ENCODE measurements around the gene ATP9B.

ATP9B gene

DNA sequence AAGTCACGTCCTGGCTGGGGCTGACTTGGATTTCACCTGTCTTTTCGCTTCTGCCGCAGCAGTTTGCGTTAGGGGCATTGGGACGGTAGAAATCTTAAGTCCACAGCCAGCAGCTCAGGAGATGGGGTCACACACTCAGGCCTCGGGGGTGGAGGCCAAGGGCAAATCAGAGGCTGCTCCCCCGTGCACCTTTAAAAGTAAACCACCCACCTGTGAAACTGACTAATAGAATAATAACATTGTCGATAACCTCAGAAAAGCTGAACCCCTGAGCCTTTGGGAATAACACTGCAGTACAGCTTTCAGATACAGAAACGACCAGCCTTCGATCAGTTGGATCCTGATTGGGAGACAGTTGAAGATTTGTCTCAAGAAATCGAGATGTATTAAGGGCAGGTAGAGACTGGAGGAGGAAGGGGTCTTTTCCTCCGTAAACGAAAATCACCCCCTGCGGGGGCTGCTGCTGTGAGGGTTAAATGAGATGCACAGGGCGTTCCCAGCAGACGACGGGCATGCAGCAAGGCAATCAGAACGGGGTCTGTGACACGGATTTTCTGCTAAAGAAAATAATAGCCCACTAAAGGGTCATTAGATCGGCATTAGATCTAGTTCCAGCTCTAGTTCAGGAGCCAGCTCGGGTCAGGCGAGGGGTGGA is 310.2 kb downstream of the ATP9B start:
- peaks cover 6 to 15% of the 10 kb centered on the region in 2 donors for H3K36me3 ChIP-seq (ENCODE audit: control insufficient read depth in 2 of 2, insufficient read depth in 2 of 2, low read length in 2 of 2)
- no peaks in the 10 kb centered on the region for H3K4me1 ChIP-seq (ENCODE audit: control insufficient read depth in 2 of 2, insufficient read depth in 2 of 2, low read length in 2 of 2)
- no peak overlapping the region for H3K4me3 ChIP-seq (ENCODE audit: low read length in 2 of 2)
- H3K9me3 ChIP-seq (ENCODE audit: control insufficient read depth in 2 of 2, low read length in 2 of 2): no peaks in the 10 kb centered on the region
- H3K27me3 ChIP-seq (ENCODE audit: control insufficient read depth in 2 of 2, insufficient read depth in 2 of 2, low read length in 2 of 2): no peaks in the 10 kb centered on the region
- no peak overlapping the region for H3K9ac ChIP-seq (ENCODE audit: low read depth in 1 of 2, low read length in 2 of 2)
- no peak overlapping the region for H3K27ac ChIP-seq (ENCODE audit: low read depth in 2 of 2, low read length in 2 of 2)

DNA sequence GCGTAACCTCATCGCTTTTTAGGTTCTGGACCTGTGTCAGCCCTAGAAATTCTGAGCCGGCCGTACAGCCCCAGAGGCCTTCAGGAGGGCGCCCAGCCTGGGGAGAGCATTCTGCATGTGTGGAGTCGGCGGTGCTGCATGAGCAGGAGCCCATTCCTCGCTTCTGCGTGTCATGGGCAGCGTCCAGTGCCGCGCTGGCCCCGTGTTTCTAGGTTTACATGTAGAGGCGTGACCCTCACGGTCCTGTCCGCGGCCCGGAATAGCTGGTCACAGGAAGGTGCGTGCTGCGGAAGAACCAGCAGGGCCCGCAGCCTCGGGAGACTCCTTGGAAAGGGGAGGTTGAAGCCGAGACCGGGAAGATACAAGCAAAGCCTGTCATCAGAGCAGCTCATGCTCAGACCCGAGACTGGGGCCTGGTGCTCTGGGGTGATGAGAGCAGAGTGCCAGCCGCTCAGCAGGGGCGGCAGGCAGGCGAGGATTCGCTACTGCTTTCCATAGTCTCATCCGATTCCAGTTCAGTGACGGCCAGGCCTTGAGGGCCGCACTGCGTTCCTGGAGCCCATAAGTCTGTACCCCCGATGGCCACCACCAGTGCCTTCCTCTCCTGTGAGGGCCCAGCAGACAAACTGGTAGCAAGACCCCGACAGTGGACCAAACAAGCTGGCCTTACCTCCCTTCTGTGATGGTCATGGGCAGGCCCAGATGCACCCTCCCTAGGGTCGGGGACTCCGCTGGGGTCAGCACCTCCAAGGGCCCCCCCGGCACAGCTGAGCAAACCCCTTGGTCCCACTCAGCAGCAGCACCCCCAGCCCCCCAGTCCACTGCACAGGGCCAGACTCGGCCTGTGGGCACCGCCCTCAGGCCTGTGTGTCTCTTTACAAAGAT is 311.0 kb downstream of the ATP9B start:
- Histone ChIP-seq H3K9me3 (ENCODE audit: control insufficient read depth in 2 of 2, low read length in 2 of 2) (no peaks in the 10 kb centered on the region), H3K27me3 (ENCODE audit: control insufficient read depth in 2 of 2, insufficient read depth in 2 of 2, low read length in 2 of 2) (no peaks in the 10 kb centered on the region), H3K4me1 (ENCODE audit: control insufficient read depth in 2 of 2, insufficient read depth in 2 of 2, low read length in 2 of 2) (no peaks in the 10 kb centered on the region), H3K27ac (ENCODE audit: low read depth in 2 of 2, low read length in 2 of 2) (no peak overlapping the region), H3K4me3 (ENCODE audit: low read length in 2 of 2) (no peak overlapping the region), H3K9ac (ENCODE audit: low read depth in 1 of 2, low read length in 2 of 2) (no peak overlapping the region), H3K36me3 (ENCODE audit: control insufficient read depth in 2 of 2, insufficient read depth in 2 of 2, low read length in 2 of 2) (peaks cover under 1 to 13% of the 10 kb centered on the region in 2 donors)

DNA sequence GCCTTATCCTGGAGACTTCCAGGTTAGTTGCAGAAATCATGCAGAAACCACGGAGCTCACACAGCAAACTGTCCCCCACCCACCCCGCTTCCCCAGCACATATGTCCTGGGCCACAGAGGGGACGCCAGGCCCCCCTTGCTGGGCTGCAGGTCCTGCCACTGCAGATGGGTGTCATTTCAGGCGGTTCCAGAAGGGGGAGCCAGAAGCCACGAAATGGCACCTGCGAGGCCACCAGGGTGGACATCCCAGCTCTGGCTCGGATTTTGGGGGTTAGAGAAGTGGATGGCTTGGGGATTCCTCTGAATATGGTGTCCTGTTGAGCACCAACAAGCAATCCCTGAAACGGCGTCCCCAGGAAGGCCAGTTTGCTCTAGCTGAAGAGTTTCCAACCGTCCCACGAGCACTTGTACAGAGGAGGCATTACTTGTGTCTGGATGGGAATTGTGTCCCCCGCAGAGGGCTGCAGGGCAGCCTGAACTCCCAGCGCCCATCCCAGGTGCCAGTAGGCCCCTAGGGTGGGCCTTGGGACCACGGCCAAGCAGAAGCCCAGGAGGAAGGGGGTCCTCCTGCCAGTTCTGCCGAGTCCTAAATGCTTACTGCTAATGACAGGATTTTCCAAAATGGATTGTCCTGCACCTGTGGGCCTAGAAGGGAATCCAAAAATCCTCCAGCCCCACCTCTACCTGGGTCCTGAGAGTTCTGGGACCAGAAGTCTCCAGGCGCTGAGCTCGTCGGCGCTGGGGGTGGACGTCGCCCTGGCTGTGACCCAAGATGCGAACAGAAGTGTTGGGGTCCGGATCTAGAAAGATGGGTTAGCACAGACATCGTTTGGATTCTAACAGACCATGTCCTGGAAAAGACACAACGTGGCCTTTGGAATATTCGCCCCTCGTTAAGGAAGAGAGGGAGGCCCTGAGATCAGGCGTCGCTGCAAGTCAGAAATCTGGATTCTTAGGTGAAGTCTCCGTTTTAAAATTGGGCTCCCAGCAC is 311.9 kb downstream of the ATP9B start:
- H3K36me3 ChIP-seq (ENCODE audit: control insufficient read depth in 2 of 2, insufficient read depth in 2 of 2, low read length in 2 of 2): peaks cover 0 to 11% of the 10 kb centered on the region in 2 donors
- H3K27me3 ChIP-seq (ENCODE audit: control insufficient read depth in 2 of 2, insufficient read depth in 2 of 2, low read length in 2 of 2): peaks cover 0 to 5% of the 10 kb centered on the region in 2 donors
- no peak overlapping the region for H3K27ac ChIP-seq (ENCODE audit: low read depth in 2 of 2, low read length in 2 of 2)
- H3K9ac ChIP-seq (ENCODE audit: low read depth in 1 of 2, low read length in 2 of 2): no peak overlapping the region
- no peak overlapping the region for H3K4me3 ChIP-seq (ENCODE audit: low read length in 2 of 2)
- no peaks in the 10 kb centered on the region for H3K9me3 ChIP-seq (ENCODE audit: control insufficient read depth in 2 of 2, low read length in 2 of 2)
- no peaks in the 10 kb centered on the region for H3K4me1 ChIP-seq (ENCODE audit: control insufficient read depth in 2 of 2, insufficient read depth in 2 of 2, low read length in 2 of 2)

DNA sequence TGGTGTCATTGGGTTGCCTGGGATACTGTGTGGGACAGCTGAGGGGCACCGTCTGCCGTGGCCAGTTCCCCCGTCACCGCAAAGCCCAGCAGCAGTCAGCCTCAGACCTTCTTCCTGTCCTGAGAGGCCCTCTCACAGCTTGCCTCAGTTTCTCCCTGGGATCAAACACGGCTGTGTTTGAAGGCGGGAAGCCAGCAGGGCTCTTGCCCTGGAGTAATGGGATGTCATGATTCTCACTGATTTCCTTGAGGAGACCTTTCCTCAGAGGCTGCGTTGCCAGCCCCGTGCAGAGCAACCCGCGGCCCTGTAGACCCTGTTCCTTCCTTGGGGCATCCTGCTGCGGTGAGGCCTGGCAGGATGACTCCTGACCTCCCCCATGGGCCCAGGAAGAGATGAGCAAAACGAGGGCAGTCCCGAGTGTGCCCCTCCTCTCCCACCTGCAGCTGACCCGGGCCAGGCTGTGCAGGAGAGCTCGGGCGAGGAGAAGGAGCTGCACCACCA is 312.7 kb downstream of the ATP9B start:
- Histone ChIP-seq H3K36me3 (ENCODE audit: control insufficient read depth in 2 of 2, insufficient read depth in 2 of 2, low read length in 2 of 2) (peaks cover 0 to 11% of the 10 kb centered on the region in 2 donors), H3K9ac (ENCODE audit: low read depth in 1 of 2, low read length in 2 of 2) (no peak overlapping the region), H3K27ac (ENCODE audit: low read depth in 2 of 2, low read length in 2 of 2) (no peak overlapping the region), H3K9me3 (ENCODE audit: control insufficient read depth in 2 of 2, low read length in 2 of 2) (no peaks in the 10 kb centered on the region), H3K27me3 (ENCODE audit: control insufficient read depth in 2 of 2, insufficient read depth in 2 of 2, low read length in 2 of 2) (peaks cover 0 to 7% of the 10 kb centered on the region in 2 donors), H3K4me3 (ENCODE audit: low read length in 2 of 2) (no peak overlapping the region), H3K4me1 (ENCODE audit: control insufficient read depth in 2 of 2, insufficient read depth in 2 of 2, low read length in 2 of 2) (no peaks in the 10 kb centered on the region)

DNA sequence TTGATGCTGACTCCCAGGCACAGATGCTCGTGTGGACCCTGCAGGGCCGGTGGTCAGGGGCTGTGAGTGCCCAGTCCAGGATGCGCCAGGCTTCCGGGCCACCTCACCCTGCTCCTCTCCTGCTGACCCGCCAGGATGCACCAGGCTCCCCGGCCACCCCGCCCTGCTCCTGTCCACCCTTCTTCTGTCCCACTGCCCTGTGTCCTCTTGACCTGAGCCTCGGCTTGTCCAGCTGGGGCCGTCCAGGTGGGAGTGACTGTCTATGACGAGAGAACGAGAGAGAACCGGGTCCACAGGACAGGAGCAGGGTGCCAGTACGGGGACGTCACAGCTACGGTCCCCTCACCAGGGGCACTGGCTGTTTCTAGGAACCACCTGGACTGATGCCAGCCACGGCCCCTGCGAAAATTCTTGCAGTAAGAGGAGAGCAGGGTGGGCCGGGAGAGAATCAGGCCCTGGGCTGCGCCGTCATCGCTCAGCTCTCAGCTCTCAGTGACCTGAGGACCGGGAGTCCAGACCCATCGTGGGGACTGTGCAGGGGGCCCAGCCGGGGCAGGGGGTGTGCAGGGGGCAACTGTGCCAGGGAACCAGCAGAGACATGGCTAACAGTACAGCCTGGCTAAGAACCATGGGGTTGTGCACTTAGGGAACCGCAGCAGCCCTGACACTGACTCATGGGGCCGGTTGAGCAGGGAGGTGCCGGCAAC is 313.6 kb downstream of the ATP9B start:
- peaks cover 0 to 2% of the 10 kb centered on the region in 2 donors for H3K36me3 ChIP-seq (ENCODE audit: control insufficient read depth in 2 of 2, insufficient read depth in 2 of 2, low read length in 2 of 2)
- no peak overlapping the region for H3K4me3 ChIP-seq (ENCODE audit: low read length in 2 of 2)
- no peaks in the 10 kb centered on the region for H3K4me1 ChIP-seq (ENCODE audit: control insufficient read depth in 2 of 2, insufficient read depth in 2 of 2, low read length in 2 of 2)
- no peaks in the 10 kb centered on the region for H3K9me3 ChIP-seq (ENCODE audit: control insufficient read depth in 2 of 2, low read length in 2 of 2)
- H3K27me3 ChIP-seq (ENCODE audit: control insufficient read depth in 2 of 2, insufficient read depth in 2 of 2, low read length in 2 of 2): peaks cover 0 to 7% of the 10 kb centered on the region in 2 donors
- H3K27ac ChIP-seq (ENCODE audit: low read depth in 2 of 2, low read length in 2 of 2): no peak overlapping the region
- no peak overlapping the region for H3K9ac ChIP-seq (ENCODE audit: low read depth in 1 of 2, low read length in 2 of 2)

DNA sequence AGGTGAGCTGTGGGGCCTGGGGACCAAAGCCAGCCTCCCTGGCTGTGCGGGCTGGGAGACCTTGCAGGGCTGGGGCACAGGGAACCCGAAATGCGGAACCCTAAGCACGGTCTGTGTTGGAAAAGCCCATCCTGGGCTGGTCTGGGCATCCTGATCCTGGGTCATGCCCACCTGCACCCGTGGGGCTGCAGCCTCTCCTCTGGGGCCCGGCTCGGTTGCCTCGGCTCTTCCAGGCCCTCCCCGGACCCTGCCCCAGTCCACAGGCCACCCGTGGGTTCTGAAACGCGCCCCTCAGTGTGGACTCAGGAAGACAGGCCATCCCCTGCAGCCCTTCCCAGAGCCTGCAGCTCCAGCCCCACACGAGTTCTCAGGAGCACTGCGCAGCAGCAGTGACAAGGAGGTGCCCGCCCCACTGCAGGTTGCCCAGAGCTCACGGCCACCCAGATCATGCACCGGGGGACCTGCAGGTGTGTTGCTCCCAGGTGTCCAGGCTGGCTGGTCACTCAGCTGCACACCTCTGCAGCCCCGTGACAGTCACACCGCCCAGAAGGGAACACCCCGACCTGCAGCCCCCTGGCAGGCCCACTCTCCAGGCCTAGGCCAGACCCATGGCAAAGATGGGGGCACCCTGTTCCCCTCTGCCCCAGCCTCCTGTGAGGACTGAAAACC is 314.3 kb downstream of the ATP9B start:
- Histone ChIP-seq H3K27me3 (ENCODE audit: control insufficient read depth in 2 of 2, insufficient read depth in 2 of 2, low read length in 2 of 2) (peaks cover 2 to 12% of the 10 kb centered on the region in 2 donors), H3K27ac (ENCODE audit: low read depth in 2 of 2, low read length in 2 of 2) (no peak overlapping the region)

GRCh38 chr18:79384151-79384807 is 315.1 kb downstream of the ATP9B start:
- H3K9me3 ChIP-seq (ENCODE audit: control insufficient read depth in 2 of 2, low read length in 2 of 2): no peaks in the 10 kb centered on the region
- peaks cover 0 to 2% of the 10 kb centered on the region in 2 donors for H3K36me3 ChIP-seq (ENCODE audit: control insufficient read depth in 2 of 2, insufficient read depth in 2 of 2, low read length in 2 of 2)
- H3K4me1 ChIP-seq (ENCODE audit: control insufficient read depth in 2 of 2, insufficient read depth in 2 of 2, low read length in 2 of 2): no peaks in the 10 kb centered on the region
- no peak overlapping the region for H3K9ac ChIP-seq (ENCODE audit: low read depth in 1 of 2, low read length in 2 of 2)
- H3K27me3 ChIP-seq (ENCODE audit: control insufficient read depth in 2 of 2, insufficient read depth in 2 of 2, low read length in 2 of 2): peaks cover 2 to 12% of the 10 kb centered on the region in 2 donors
- H3K4me3 ChIP-seq (ENCODE audit: low read length in 2 of 2): no peak overlapping the region
- H3K27ac ChIP-seq (ENCODE audit: low read depth in 2 of 2, low read length in 2 of 2): no peak overlapping the region

More for the DNA sequence above, 314.3 kb downstream of the ATP9B start:
- Histone ChIP-seq H3K9ac (ENCODE audit: low read depth in 1 of 2, low read length in 2 of 2) (no peak overlapping the region), H3K4me3 (ENCODE audit: low read length in 2 of 2) (no peak overlapping the region), H3K4me1 (ENCODE audit: control insufficient read depth in 2 of 2, insufficient read depth in 2 of 2, low read length in 2 of 2) (no peaks in the 10 kb centered on the region), H3K36me3 (ENCODE audit: control insufficient read depth in 2 of 2, insufficient read depth in 2 of 2, low read length in 2 of 2) (peaks cover 0 to 2% of the 10 kb centered on the region in 2 donors), H3K9me3 (ENCODE audit: control insufficient read depth in 2 of 2, low read length in 2 of 2) (no peaks in the 10 kb centered on the region)

DNA sequence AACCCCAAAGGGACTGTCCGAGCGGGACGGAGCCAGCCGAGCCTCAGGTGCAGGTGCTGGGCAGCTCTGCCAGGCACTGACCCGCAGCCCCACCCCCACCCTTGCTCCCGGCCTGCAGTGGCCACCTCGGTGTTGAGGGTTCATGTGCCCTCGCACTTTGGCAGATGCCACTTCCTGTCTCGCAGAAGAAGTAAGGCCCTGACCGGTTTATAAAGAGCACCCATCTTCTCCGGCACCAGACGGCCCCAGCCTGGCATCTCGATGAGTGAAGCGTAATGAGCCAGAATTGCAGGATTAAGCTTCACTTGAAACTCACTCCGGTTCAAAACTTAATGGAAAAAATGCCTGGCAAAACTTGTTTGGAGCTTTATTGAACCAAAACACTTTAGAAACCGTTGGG is 315.6 kb downstream of the ATP9B start:
- Histone ChIP-seq H3K4me3 (ENCODE audit: low read length in 2 of 2) (no peak overlapping the region), H3K9ac (ENCODE audit: low read depth in 1 of 2, low read length in 2 of 2) (no peak overlapping the region), H3K27ac (ENCODE audit: low read depth in 2 of 2, low read length in 2 of 2) (no peak overlapping the region), H3K9me3 (ENCODE audit: control insufficient read depth in 2 of 2, low read length in 2 of 2) (no peaks in the 10 kb centered on the region), H3K36me3 (ENCODE audit: control insufficient read depth in 2 of 2, insufficient read depth in 2 of 2, low read length in 2 of 2) (no peaks in the 10 kb centered on the region), H3K4me1 (ENCODE audit: control insufficient read depth in 2 of 2, insufficient read depth in 2 of 2, low read length in 2 of 2) (no peaks in the 10 kb centered on the region), H3K27me3 (ENCODE audit: control insufficient read depth in 2 of 2, insufficient read depth in 2 of 2, low read length in 2 of 2) (peaks cover 2 to 12% of the 10 kb centered on the region in 2 donors)

Measured in mucosa of rectum (tissue), 2 donors.